Hepatocyte (in vitro differentiated cells): Measurements from ENCODE around the gene HPCAL1. TPM values are rescaled to one million over a fixed set of nuclear protein-coding genes. Genes with fewer than 3 reads are reported as not detected.

Experiments used
- DNase-seq: peaks from one replicate; pipeline ENCODE4 v3.0.0-alpha.2; 2016; ENCODE audit warnings: low spot score
- H2AFZ ChIP-seq: fragments of 200-600 bp; sonication (generic); 2 replicates; pipeline ENCODE4 v1.6.0; 2016; ENCODE audit warnings: antibody characterized with exemption, mild to moderate bottlenecking
- H3K27ac ChIP-seq: fragments of 200-600 bp; sonication (generic); 2 replicates; pipeline ENCODE4 v1.5.1; 2016; ENCODE audit warnings: mild to moderate bottlenecking
- H3K27me3 ChIP-seq: fragments of 200-600 bp; sonication (generic); 2 replicates; pipeline ENCODE4 v1.6.1; 2016
- H3K36me3 ChIP-seq: fragments of 200-600 bp; sonication (generic); replicated peaks from 2 replicates; pipeline ENCODE4 v1.5.1; 2016; ENCODE audit warnings: low read depth; ENCODE audit not compliant: insufficient read depth
- H3K4me1 ChIP-seq: fragments of 200-600 bp; sonication (generic); 2 replicates; pipeline ENCODE4 v1.5.1; 2016; ENCODE audit warnings: mild to moderate bottlenecking, moderate library complexity; ENCODE audit not compliant: insufficient read depth
- H3K4me2 ChIP-seq: fragments of 200-600 bp; sonication (generic); 2 replicates; pipeline ENCODE4 v1.6.0; 2016
- H3K4me3 ChIP-seq: fragments of 200-600 bp; sonication (generic); 2 replicates; pipeline ENCODE4 v1.5.1; 2016; ENCODE audit warnings: mild to moderate bottlenecking
- H3K79me2 ChIP-seq: fragments of 200-600 bp; sonication (generic); 2 replicates; pipeline ENCODE4 v1.6.0; 2017; ENCODE audit warnings: mild to moderate bottlenecking
- H3K9me2 ChIP-seq: fragments of 200-600 bp; sonication (generic); replicated peaks from 2 replicates; pipeline ENCODE4 v1.6.0; 2017; ENCODE audit warnings: mild to moderate bottlenecking; ENCODE audit not compliant: insufficient read depth
- H3K9me3 ChIP-seq: fragments of 200-600 bp; sonication (generic); 2 replicates; pipeline ENCODE4 v1.5.1; 2016; ENCODE audit warnings: low read depth, mild to moderate bottlenecking
- H4K20me1 ChIP-seq: fragments of 200-600 bp; sonication (generic); 2 replicates; pipeline ENCODE4 v1.6.0; 2016; ENCODE audit warnings: mild to moderate bottlenecking; ENCODE audit not compliant: insufficient read depth, poor library complexity, severe bottlenecking
- CTCF ChIP-seq: fragments of 200-600 bp; sonication (generic); IDR thresholded peaks from 2 replicates; pipeline ENCODE4 v1.5.1; 2016; ENCODE audit warnings: antibody characterized with exemption, mild to moderate bottlenecking; ENCODE audit not compliant: poor library complexity
- EZH2 ChIP-seq: fragments of 200-600 bp; sonication (generic); IDR thresholded peaks from 2 replicates; pipeline ENCODE4 v1.6.1; 2016; ENCODE audit warnings: antibody characterized with exemption, mild to moderate bottlenecking, borderline replicate concordance
- EZH2phosphoT487 ChIP-seq: fragments of 200-600 bp; sonication (generic); IDR thresholded peaks from one replicate; pipeline ENCODE4 v1.6.1; 2018; ENCODE audit warnings: antibody characterized with exemption, mild to moderate bottlenecking, low read depth, moderate library complexity; ENCODE audit not compliant: unreplicated experiment, severe bottlenecking
- WGBS: methylation state at CpG from one replicate; pipeline ENCODE4 v1.1.6; 2016; ENCODE audit warnings: low lambda C conversion rate; ENCODE audit errors: missing lambda C conversion rate; 5-methylcytosine and 5-hydroxymethylcytosine counted together
- polyA plus RNA-seq: library from polyadenylated mRNA; unstranded; fragments of >200 nt; fragmentation: Nextera tagmentation; extraction: Ambion mirVana; gene quantifications from 2 replicates; pipeline ENCODE4 v1.2.1, GENCODE V29; 2016
- total RNA-seq: library from RNA; depleted of rRNA; stranded (reverse); fragments of >200 nt; gene quantifications from 2 replicates; pipeline ENCODE4 v1.2.3, GENCODE V29; 2014

HPCAL1 gene
- total and polyA plus RNA-seq, 2 experiments from 2014 or later: 22.5 to 39.1 TPM

- Histone ChIP-seq H3K9me2 (no peaks in the 10 kb centered on the region), H3K4me3 (no peak overlapping the region), H3K9me3 (no peaks in the 10 kb centered on the region), H3K4me2 (no peak overlapping the region), H4K20me1 (no peaks in the 10 kb centered on the region), H3K36me3 (no peaks in the 10 kb centered on the region), H3K27ac (no peak overlapping the region), H2AFZ (no peak overlapping the region), H3K4me1 (peaks cover 14% of the 10 kb centered on the region), H3K79me2 (peaks cover 23% of the 10 kb centered on the region), H3K27me3 (no peaks in the 10 kb centered on the region)
- 93% methylated on average over 7 of the region's 7 CpGs for WGBS
- TF ChIP-seq CTCF: no peak
- no peak for TF ChIP-seq EZH2
- TF ChIP-seq EZH2phosphoT487: no peak
- DNase-seq: no peak
Observed at GRCh38 chr2:10372862-10373240, 70.1 kb downstream of the HPCAL1 start.

- Histone ChIP-seq H3K9me2 (no peaks in the 10 kb centered on the region), H3K79me2 (peaks cover 23% of the 10 kb centered on the region), H2AFZ (no peak overlapping the region), H4K20me1 (no peaks in the 10 kb centered on the region), H3K4me2 (no peak overlapping the region), H3K9me3 (no peaks in the 10 kb centered on the region), H3K27me3 (no peaks in the 10 kb centered on the region), H3K4me3 (no peak overlapping the region), H3K36me3 (no peaks in the 10 kb centered on the region), H3K4me1 (peaks cover 13% of the 10 kb centered on the region), H3K27ac (no peak overlapping the region)
- DNase-seq: no peak
- TF ChIP-seq EZH2phosphoT487: no peak
- TF ChIP-seq EZH2: no peak
- no peak for TF ChIP-seq CTCF
- WGBS: 89% methylated on average over 10 of the region's 10 CpGs
Observed at GRCh38 chr2:10373931-10374330, 71.2 kb downstream of the HPCAL1 start.

GRCh38 chr2:10374362-10374943 lies 71.7 kb downstream of the HPCAL1 start:
- 96% methylated on average over 13 of the region's 13 CpGs for WGBS
- DNase-seq: no peak
- H3K27ac ChIP-seq: no peak overlapping the region
- H3K27me3 ChIP-seq: no peaks in the 10 kb centered on the region
- H4K20me1 ChIP-seq: no peaks in the 10 kb centered on the region
- H3K4me1 ChIP-seq: peaks cover 8% of the 10 kb centered on the region
- H3K9me3 ChIP-seq: no peaks in the 10 kb centered on the region
- no peak overlapping the region for H3K4me2 ChIP-seq
- no peaks in the 10 kb centered on the region for H3K36me3 ChIP-seq
- H2AFZ ChIP-seq: no peak overlapping the region
- no peaks in the 10 kb centered on the region for H3K9me2 ChIP-seq
- TF ChIP-seq EZH2 (no peak), EZH2phosphoT487 (no peak), CTCF (no peak)
- H3K4me3 ChIP-seq: no peak overlapping the region
- H3K79me2 ChIP-seq: peaks cover 23% of the 10 kb centered on the region
